AG04449 (cell line): ENCODE measurements around the gene ROBO1.
"Not testable (repeated sequence)": the region's sequence is repeated elsewhere in the genome, so short reads cannot be mapped to it uniquely, and the experiment has no call there.

Source experiments
- CTCF ChIA-PET: fragments of 350-600 bp; formaldehyde crosslinking; extraction: SDS; loops from one replicate; lab custom pipeline; 2021; ENCODE audit warnings: antibody characterized with exemption; lab: Yijun Ruan, JAX
- POLR2A ChIA-PET: fragments of 400-600, 350-600 bp; formaldehyde crosslinking; extraction: SDS; loops from one replicate; lab custom pipeline; 2020; ENCODE audit warnings: antibody characterized with exemption, inconsistent platforms; lab: Yijun Ruan, JAX
- DNase-seq: peaks from one replicate; pipeline ENCODE4 v3.0.0-alpha.2; 2010; ENCODE audit warnings: low read depth, low spot score
- H3K4me3 ChIP-seq: 2 replicates; pipeline ENCODE4 v1.5.1; 2011; ENCODE audit warnings: low read depth, mild to moderate bottlenecking, control low read depth, low read length
- TF ChIP-seq, protein P1 (sequence below): IDR thresholded peaks from one replicate; pipeline ENCODE4 v1.5.1; 2011; ENCODE audit warnings: mild to moderate bottlenecking, moderate library complexity, low read length, control low read depth, inconsistent platforms; ENCODE audit not compliant: insufficient read depth; ENCODE audit errors: missing control alignments

ROBO1 gene

GRCh38 chr3:78889348-78889747 is 878.5 kb downstream of the ROBO1 start:
- DNase-seq = no peak
- no peak overlapping the region for H3K4me3 ChIP-seq
- POLR2A ChIA-PET = no interaction called here
- CTCF ChIA-PET = no interaction called here
- TF ChIP-seq, protein P1, sequence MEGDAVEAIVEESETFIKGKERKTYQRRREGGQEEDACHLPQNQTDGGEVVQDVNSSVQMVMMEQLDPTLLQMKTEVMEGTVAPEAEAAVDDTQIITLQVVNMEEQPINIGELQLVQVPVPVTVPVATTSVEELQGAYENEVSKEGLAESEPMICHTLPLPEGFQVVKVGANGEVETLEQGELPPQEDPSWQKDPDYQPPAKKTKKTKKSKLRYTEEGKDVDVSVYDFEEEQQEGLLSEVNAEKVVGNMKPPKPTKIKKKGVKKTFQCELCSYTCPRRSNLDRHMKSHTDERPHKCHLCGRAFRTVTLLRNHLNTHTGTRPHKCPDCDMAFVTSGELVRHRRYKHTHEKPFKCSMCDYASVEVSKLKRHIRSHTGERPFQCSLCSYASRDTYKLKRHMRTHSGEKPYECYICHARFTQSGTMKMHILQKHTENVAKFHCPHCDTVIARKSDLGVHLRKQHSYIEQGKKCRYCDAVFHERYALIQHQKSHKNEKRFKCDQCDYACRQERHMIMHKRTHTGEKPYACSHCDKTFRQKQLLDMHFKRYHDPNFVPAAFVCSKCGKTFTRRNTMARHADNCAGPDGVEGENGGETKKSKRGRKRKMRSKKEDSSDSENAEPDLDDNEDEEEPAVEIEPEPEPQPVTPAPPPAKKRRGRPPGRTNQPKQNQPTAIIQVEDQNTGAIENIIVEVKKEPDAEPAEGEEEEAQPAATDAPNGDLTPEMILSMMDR = no peak

DNA sequence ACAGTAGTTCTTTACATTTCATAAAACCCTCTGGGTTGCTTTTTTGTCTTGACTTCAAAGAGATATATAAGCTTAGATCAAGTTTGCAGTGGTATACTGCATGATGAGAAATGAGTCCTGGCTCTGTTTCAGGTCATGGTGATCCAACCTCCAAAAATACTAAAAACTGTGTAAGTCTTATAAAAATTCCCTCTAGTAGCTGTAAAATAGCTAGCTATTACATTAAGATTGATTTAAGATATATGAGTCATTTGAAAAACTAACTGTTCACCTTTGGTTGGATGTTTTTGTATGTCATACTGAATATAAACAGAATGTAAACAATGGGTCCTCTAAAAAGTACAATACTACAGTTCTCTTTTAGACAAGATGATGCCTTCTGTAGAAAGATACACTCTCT is 879.2 kb downstream of the ROBO1 start:
- no peak for DNase-seq

DNA sequence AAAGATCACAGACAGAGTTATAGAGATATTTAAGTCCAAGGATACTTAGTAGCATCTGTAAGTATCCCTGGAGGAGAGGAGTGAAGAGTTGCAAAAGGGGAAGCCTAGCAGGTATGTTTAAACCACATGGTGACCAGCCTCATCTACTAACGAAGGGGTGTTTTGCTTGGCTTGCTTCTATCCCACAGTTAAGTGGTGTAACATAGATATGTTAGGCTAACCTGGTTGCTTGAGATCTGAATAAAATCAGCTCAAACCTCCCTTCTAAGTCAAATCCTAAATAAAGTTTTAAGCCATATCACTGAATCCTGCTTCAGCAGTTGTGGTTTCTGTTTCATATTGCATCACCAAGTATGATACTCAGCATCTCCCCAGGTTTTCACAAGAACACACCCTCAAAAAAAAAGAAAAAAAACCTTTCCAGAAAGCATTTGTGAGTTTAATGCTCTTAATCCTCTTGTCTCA is 880.2 kb downstream of the ROBO1 start:
- ChIA-PET CTCF (interaction anchor here (1.5 kb wide), 1 partner anchor 90 kb away, joined by 3 read pairs; no protein-coding TSS in a partner anchor), POLR2A (no interaction called here)
- DNase-seq = no peak
- TF ChIP-seq, protein P1 = no peak
- H3K4me3 ChIP-seq = no peak overlapping the region

More for the DNA sequence above, 879.2 kb downstream of the ROBO1 start:
- H3K4me3 ChIP-seq = no peak overlapping the region
- ChIA-PET CTCF (no interaction called here), POLR2A (no interaction called here)
- TF ChIP-seq, protein P1 = no peak

DNA sequence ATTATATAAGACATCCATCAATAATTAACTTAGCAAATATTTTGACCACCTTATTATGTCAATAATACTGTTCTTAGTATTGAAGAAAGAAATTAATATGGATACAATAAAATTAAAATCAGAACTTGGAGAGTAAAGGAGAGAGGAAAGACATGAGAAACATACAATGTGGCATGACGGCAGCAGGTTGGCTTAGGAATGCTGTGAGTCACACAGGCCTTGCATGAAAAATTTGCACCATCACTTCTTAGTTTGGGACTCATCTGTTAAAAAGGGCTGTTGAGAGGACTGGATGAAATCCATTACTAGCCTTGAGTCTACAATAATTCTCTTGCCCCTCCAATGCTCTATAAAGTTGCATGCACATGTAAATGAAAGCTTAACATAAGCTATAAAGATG is 880.8 kb downstream of the ROBO1 start:
- no peak for DNase-seq
- H3K4me3 ChIP-seq = no peak overlapping the region
- ChIA-PET CTCF (interaction anchor here (1.5 kb wide), 1 partner anchor 91 kb away, joined by 3 read pairs; no protein-coding TSS in a partner anchor), POLR2A (no interaction called here)
- TF ChIP-seq, protein P1 = no peak

DNA sequence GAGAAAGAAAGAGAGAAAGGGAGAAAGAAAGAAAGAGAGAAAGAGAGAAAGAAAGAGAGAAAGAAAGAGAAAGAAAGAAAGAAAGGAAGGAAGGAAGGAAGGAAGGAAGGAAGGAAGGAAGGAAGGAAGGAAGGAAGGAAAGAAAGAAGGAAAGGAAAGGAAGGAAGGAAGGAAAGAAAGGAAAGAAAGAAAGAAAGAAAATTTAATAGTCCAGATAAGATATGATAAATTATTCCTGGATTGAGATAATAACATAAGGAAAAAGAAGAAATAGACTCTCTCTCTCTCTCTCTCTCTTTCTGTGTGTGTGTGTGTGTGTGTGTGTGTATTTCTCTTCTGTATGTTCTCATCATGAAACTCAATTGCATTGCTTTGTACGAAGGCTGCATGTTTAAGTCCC is 883.2 kb downstream of the ROBO1 start:
- CTCF ChIA-PET = interaction anchor here (1.2 kb wide), 1 partner anchor 21 kb away, joined by 3 read pairs; no protein-coding TSS in a partner anchor
- DNase-seq, H3K4me3 ChIP-seq, POLR2A ChIA-PET: not testable (repeated sequence)

DNA sequence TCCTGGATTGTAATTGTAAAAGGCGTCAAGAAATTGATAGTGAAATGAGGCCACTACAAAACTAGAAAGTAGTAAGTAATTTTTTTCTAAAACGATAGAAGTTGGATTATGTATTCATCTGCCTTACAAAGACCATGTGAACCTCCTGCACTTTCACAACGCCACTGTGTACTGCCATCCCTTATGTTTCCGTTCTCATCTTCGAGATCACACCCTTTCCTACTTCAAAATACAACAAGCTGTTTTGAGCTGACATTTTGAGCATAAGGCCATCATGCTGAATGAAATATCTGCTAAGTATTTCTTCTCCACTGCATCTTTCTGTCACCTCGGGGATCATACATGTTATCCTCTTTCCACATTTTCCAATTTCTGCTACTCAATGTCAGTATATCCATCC is 885.5 kb downstream of the ROBO1 start:
- ChIA-PET CTCF (no interaction called here), POLR2A (no interaction called here)
- TF ChIP-seq, protein P1 = no peak
- H3K4me3 ChIP-seq = no peak overlapping the region
- no peak for DNase-seq

- POLR2A ChIA-PET = no interaction called here
- no peak for DNase-seq
- TF ChIP-seq, protein P1 = no peak
- CTCF ChIA-PET = interaction anchor here (1.1 kb wide), 2 partner anchors 24 to 138 kb away, joined by 3 to 4 read pairs; no protein-coding TSS in a partner anchor
- no peak overlapping the region for H3K4me3 ChIP-seq
These were observed 886.3 kb downstream of the ROBO1 start for GRCh38 chr3:78881501-78881900.
